ENCODE results near the gene MAP3K1.
"Not testable (repeated sequence)": the region's sequence is repeated elsewhere in the genome, so short reads cannot be mapped to it uniquely, and the experiment has no call there.

The MAP3K1 gene

DNA sequence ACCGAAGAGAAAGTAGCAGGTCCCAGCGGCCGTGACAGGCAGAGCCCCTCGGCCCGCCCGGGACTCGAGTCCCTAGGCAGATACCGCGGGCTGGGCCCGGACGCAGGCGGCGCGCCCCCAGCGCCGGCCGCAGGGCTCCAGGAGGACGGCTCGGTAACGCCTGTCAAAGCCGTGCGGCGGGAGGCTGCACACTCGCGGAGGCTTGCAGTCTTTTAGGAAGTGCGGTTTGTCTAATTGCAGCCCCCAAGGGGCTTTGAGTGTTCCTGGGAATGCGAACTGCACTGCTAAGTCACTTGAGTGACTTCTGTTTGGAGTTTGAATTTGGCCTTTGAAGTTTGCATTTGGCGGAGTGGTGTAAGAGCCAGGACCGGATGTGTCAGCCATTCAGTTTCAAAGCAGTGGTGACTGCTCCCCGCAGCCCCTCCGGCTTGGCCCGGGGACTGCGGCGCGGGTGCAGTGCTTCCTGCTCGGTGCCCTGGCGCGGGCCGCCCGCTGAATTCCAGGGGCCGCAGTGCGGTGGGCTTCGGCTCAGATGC, 1.3 kb downstream of the MAP3K1 start:
- DNase-seq = no peak

DNA sequence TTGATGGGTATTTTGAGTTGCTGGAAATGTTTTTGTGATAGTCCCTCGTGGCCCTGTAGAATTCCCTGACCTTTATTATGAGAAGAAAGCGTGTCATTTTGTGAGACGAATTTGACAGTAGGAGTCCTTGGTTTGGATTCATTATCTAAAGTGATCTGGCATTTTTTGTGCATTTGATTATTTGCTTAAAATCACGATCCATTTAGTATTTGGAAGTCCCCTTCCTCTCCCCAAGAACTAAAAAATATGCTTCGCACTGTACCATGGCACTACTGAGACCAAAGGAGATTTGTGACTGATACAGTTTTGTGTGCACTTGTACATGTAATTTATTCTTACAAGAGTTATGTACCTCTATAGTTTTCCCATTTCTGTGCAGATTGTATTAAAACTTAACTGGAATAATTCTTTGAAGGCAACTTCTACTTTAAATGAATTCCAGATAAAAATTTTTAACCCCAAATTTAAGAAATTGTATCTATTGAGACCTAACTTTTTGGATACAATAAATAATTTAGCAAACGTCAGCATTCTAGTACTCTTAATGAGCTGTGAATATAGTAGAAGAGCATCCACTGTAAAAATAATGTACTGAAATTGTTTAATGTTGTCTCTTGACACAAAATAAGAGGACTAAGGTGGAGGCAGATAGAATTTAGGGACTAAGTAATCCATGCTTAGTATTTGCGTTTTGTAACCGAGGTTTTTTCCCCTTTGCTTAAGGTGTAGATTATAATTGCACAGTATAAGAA, 2.1 kb downstream of the MAP3K1 start:
- no peak for DNase-seq

- DNase-seq = no peak
Observed at GRCh38 chr5:56818450-56819037, 3.2 kb downstream of the MAP3K1 start.

DNA sequence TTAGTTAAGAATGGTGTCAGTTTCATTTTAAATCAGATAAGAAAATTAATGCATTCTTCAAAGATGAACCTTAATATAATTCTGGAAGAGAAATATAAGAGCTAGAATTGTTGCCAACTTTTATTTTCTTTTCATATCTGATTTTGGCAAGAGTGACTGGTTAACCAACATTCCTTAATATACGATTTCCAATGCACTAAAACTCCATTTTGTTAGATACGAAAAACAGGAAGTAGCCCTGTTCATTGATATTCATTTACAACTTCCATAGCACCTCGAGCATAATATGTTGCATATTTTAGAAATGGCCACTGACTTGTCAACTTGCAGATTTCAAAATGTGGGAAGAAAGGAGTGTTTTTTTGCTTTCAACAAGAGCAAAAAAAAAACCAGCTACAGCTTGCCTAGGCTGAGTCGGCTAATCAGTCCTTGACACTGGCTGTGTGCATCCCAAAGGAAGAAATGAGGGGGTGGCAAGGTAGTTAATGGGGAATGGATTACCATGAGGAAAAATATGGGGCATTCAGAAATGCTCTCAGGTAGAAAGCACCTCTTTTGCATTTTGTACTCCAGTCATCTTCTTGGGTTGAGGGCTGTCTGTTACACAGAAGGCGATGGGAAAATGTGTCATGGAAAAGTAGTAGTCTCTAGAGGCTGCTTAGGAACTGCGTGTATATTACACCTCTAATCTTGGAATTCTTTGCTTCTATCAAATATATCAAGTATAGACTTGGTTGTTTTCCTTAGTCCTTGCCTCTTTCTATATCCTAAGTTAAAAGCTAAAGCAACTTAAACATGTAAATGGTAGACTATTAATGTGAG, 3.9 kb downstream of the MAP3K1 start:
- no peak for DNase-seq

GRCh38 chr5:56821868-56822267, 6.5 kb downstream of the MAP3K1 start:
- not testable (repeated sequence) for DNase-seq

DNA sequence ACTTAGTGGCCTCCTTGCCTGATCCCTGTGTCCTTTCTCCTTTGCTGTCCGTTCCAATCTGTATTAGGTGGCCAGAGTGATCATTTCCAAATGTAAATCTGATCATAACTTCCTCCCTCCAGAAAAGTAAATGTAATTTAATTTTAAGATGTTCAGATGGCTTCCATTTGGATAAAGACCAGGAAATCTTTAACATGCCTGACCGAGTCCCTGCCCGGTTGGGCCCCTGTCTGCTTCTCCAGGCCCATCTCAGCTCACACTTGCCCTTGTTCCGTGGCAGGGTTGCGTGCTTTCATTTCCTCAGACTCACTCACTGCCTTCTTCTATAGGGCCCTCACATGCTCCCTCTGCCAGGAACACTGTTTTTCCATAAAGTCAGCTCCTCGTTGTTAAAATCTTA, 7.6 kb downstream of the MAP3K1 start:
- no peak for DNase-seq

GRCh38 chr5:56824019-56824418, 8.7 kb downstream of the MAP3K1 start:
- DNase-seq = no peak

DNA sequence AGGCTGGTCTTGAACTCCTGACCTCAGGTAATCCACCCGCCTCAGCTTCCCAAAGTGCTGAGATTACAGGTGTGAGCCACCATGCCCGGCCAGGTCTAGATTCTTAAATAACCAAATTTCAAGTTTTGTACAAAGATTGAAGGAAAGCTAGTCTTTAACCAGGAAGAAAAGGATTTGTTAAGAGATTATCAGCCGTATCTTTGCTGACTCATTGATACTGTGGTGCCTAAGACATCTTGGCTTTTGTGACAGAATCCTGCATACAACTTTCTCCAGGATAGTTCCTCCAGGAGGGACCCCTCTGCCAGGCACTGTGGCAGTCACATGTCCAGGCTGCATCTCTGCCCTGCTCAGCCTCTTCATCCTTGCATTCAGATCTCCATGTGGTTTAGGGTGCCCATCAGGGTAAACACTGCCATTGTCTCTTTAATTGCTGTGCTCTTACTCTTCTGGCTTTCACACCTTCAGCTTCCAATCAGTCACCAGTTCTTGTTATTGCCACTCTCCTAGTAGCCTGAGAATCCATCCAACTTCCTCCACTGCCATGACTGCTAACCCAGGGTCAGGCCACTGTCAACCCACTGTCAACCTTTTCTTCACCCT, 10.0 kb downstream of the MAP3K1 start:
- DNase-seq = no peak

DNA sequence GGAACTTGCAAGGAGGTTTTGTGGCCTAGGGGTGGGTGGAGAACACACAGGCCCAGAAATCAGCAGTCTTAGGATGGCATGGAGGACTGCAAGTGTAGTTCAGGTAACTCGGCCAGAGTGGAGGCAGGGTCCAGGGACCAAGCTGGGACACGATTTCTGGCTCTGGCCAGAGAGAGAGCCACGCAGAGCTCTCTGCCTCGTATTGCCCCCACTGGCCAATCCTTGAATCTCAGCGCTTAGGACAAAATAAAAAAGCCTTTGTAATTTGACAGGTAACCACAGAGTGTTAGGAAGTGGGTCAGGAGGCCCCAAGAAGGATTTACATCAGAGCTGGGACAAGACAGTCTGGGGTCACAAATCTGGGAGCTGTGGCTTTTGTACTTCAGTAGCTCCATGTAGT, 11.7 kb downstream of the MAP3K1 start:
- no peak for DNase-seq

DNA sequence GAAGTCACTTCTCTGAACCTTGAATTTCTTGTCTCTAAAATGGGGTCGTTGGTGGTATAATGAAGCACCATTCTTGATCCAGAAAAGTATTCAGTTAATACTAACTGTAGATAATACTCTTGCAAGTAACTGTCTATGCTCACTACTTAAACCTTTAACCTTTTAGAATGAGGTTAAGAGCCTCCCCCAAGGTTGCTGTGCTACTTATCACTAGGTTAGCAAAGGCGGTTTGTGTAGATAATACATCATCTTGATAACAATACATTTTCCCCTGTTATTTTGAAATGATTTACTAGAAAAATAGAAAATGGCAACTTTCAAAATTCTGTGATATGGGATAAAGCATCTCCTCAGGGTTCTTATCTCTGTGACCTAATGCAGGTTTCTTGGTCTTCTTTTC, 12.6 kb downstream of the MAP3K1 start:
- no peak for DNase-seq

DNA sequence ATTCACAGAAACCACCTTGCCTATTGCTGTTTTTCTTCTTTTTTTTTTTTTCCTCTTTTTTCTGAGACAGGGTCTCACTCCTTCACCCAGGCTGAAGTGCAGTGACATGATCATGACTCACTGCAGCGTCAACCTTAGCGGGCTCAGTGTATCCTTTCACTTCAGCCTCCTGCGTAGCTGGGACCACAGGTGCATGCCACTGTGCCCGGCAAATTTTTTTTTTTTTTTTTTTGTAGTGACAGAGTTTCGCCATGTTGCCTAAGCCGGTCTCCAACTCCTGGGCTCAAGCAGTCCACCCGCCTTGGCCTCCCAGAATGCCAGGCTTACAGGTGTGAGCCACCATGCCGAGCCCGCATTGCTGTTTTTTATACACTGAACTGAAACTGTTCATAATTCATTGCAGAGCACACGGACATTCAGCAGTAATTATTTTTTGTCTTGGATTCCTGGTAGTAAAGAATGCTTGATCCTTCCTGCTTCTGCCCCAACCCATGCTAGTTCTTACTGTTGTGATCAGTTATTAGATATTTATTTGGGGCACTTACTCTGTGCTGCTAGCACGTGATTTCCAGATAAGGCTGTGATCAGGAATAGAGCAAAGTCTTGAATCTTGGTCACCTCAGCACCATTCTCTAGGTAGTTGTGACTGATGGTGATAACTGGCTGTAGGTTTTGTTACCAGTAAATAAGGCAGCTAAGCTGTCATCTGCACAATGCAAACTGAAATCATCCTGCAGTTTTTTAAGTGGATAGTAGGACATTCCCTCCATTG, 14.0 kb downstream of the MAP3K1 start:
- no peak for DNase-seq

DNA sequence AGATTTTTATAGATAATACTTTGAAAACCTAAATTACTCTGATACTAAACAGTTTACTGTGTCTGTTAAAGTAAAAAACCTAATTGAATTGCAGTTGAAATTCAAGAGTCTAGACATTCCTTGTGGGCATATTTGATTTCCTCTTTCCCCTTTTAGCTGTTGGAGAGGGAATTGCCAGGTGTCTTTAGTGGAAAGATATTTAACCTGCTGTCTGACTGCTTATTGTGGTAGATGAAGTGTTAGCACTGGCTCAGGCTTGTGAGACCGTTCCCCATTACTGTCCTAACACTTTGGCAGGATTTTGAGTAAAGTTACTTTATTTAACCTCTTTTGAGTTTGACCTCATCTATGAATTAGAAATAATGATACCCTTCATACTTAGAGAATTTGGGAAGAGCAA, 16.4 kb downstream of the MAP3K1 start:
- DNase-seq = no peak

DNA sequence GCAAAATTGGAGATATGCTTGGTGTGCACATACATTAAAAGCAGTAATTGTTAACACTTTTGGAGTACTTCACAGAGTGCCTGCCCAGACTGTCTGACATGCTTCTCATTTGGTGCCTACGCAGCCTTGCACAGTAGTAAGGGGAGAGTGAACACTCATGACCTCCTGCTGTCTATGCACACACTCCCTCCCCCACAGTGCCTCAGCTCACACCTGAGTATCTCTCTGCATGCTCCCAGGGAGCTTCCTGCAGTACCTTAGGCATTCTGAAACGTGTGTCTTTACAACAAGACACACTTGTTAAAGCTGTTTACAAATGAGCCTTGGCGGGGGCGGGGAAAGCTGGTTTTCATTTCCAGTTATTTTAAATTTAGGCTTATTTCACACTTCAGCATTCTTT, 18.0 kb downstream of the MAP3K1 start:
- DNase-seq = peak; percentile 24

- no peak for DNase-seq
Observed at GRCh38 chr5:56837381-56837780, 22.0 kb downstream of the MAP3K1 start.

DNA sequence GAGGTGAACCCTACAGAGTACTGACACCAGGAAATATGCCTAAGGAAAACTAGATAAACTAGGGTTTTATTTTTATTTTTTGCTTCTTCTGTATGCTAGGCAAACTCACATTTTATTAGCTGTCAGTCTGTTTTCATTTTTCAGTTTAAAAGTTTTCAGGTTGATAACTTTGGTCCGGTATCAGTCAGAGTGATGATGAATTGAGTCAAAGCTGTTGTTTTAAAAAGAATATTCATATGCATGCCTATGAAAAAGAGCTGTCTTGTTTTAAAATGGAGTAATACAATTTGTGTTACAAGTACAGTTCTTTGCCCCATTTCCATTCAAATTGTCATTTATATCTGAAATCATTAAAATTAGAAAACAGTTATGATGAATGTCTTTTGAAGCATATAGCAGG, 22.6 kb downstream of the MAP3K1 start:
- no peak for DNase-seq

DNA sequence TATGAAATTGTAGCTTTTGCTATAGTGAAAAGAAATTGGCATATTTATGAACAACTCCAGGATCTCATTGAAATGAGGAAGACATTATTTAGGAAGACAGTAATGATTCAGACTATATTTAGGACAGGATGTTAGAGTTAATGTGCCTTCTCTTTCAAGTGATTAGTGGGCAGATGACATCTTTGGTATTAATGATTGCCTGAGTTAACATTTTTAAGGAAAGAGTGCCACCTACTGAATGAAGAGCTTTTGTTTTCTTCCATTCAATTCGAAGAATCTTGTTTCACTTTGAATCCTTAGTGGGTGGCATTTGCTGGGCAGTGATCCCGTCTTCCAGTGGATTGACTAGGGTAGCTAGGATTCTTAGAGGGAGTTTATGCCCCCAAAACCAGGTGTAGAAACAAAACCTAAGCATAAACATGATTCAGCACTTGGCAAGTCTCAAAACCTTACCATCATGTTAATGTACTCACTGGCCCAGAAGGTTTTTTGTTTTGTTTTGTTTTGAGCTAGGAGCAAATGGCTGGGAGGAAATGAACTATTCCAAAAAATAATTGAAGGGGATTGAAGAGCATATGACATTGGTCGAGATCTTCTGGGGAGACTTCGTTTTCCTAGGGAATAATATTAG, 23.2 kb downstream of the MAP3K1 start:
- peak; percentile 7 for DNase-seq

DNA sequence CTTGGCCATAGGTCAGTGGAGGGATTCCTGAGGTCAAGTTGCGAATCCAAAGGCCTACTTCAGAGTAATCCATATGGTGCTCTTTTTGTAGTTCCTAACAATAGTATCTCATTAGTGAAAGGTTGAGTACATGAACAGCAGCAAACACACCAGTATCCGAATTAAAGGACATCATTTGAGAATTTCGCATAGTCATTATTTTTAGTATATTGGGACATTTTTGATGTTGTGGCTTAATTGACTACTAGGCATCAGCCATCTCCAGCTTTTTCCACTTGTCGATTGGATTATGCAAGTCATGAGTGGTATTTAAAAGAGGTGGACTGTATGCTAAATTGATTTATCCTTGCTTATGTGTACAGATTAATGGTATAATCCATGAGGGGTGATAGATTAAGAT, 23.7 kb downstream of the MAP3K1 start:
- no peak for DNase-seq

GRCh38 chr5:56840597-56840996, 25.2 kb downstream of the MAP3K1 start:
- DNase-seq = no peak

GRCh38 chr5:56845277-56845676, 29.9 kb downstream of the MAP3K1 start:
- DNase-seq = no peak

GRCh38 chr5:56845904-56846480, 30.6 kb downstream of the MAP3K1 start:
- DNase-seq = no peak

- DNase-seq = no peak
Observed at GRCh38 chr5:56848206-56848605, 32.9 kb downstream of the MAP3K1 start.

- DNase-seq = no peak
Observed at GRCh38 chr5:56849671-56850070, 34.3 kb downstream of the MAP3K1 start.

All from NCI-H1417 treated with DMSO at 0.1 percent for 48 hours (cell line).